Smooth muscle cell (in vitro differentiated cells): ENCODE results near the gene VPS33B. TPM values are rescaled to one million over a fixed set of nuclear protein-coding genes. Genes with fewer than 3 reads are reported as not detected.
"Not testable (repeated sequence)": the region's sequence is repeated elsewhere in the genome, so short reads cannot be mapped to it uniquely, and the experiment has no call there.

ENCODE experiments used
- DNase-seq: peaks from one replicate; lab custom pipeline; 2025; ENCODE audit not compliant: unreplicated experiment; lab: John Stamatoyannopoulos, UW
- H2AFZ ChIP-seq: fragments of 200-600 bp; sonication (generic); 2 replicates; pipeline ENCODE4 v1.6.0; 2016; ENCODE audit warnings: antibody characterized with exemption, low read depth, mild to moderate bottlenecking
- H3F3A ChIP-seq: fragments of 200-600 bp; sonication (generic); 2 replicates; pipeline ENCODE4 v1.6.0; 2017; ENCODE audit warnings: antibody characterized with exemption, low read depth
- H3K27ac ChIP-seq: fragments of 200-600 bp; sonication (generic); 2 replicates; pipeline ENCODE4 v1.5.1; 2016; ENCODE audit warnings: low read depth, mild to moderate bottlenecking
- H3K27me3 ChIP-seq: fragments of 200-600 bp; sonication (generic); 2 replicates; pipeline ENCODE4 v1.6.1; 2016; ENCODE audit warnings: low read depth, mild to moderate bottlenecking
- H3K36me3 ChIP-seq: fragments of 200-600 bp; sonication (generic); 2 replicates; pipeline ENCODE4 v1.5.1; 2016; ENCODE audit warnings: low read depth
- H3K4me1 ChIP-seq: fragments of 200-600 bp; sonication (generic); 2 replicates; pipeline ENCODE4 v1.5.1; 2016; ENCODE audit warnings: low read depth
- H3K4me2 ChIP-seq: fragments of 200-600 bp; sonication (generic); 2 replicates; pipeline ENCODE4 v1.6.0; 2016; ENCODE audit warnings: mild to moderate bottlenecking
- H3K4me3 ChIP-seq: fragments of 200-600 bp; sonication (generic); 2 replicates; pipeline ENCODE4 v1.5.1; 2016; ENCODE audit warnings: mild to moderate bottlenecking
- H3K79me2 ChIP-seq: fragments of 200-600 bp; sonication (generic); 2 replicates; pipeline ENCODE4 v1.6.0; 2016; ENCODE audit warnings: low read depth, mild to moderate bottlenecking
- H3K9ac ChIP-seq: fragments of 200-600 bp; sonication (generic); 2 replicates; pipeline ENCODE4 v1.6.0; 2016; ENCODE audit warnings: low read depth
- H3K9me3 ChIP-seq: fragments of 200-600 bp; sonication (generic); replicated peaks from 2 replicates; pipeline ENCODE4 v1.5.1; 2016; ENCODE audit warnings: low read depth
- H4K20me1 ChIP-seq: fragments of 200-600 bp; sonication (generic); 2 replicates; pipeline ENCODE4 v1.6.0; 2016; ENCODE audit warnings: low read depth
- WGBS: methylation state at CpG from one replicate; pipeline ENCODE4 v1.1.7; 2016; ENCODE audit warnings: low lambda C conversion rate; 5-methylcytosine and 5-hydroxymethylcytosine counted together
- polyA plus RNA-seq: library from polyadenylated mRNA; unstranded; fragments of >200 nt; fragmentation: Nextera tagmentation; extraction: Ambion mirVana; gene quantifications from 2 replicates; pipeline ENCODE4 v1.2.1, GENCODE V29; 2016
- total RNA-seq: library from RNA; depleted of rRNA; stranded (reverse); fragments of >200 nt; gene quantifications from 2 replicates; pipeline ENCODE4 v1.2.3, GENCODE V29; 2014
- TF ChIP-seq, protein P1 (sequence below): fragments of 200-600 bp; sonication (generic); IDR thresholded peaks from 2 replicates; pipeline ENCODE4 v1.5.1; 2017; ENCODE audit warnings: borderline replicate concordance, mild to moderate bottlenecking, antibody characterized with exemption; ENCODE audit not compliant: insufficient read depth, poor library complexity, severe bottlenecking

VPS33B gene
- total and polyA plus RNA-seq, 2 experiments from 2014 or later = 9.4 to 12.4 TPM

- TF ChIP-seq, protein P1, sequence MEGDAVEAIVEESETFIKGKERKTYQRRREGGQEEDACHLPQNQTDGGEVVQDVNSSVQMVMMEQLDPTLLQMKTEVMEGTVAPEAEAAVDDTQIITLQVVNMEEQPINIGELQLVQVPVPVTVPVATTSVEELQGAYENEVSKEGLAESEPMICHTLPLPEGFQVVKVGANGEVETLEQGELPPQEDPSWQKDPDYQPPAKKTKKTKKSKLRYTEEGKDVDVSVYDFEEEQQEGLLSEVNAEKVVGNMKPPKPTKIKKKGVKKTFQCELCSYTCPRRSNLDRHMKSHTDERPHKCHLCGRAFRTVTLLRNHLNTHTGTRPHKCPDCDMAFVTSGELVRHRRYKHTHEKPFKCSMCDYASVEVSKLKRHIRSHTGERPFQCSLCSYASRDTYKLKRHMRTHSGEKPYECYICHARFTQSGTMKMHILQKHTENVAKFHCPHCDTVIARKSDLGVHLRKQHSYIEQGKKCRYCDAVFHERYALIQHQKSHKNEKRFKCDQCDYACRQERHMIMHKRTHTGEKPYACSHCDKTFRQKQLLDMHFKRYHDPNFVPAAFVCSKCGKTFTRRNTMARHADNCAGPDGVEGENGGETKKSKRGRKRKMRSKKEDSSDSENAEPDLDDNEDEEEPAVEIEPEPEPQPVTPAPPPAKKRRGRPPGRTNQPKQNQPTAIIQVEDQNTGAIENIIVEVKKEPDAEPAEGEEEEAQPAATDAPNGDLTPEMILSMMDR = no peak
- Histone ChIP-seq H3K4me3 (no peak overlapping the region), H3K4me1 (no peaks in the 10 kb centered on the region), H3K79me2 (no peaks in the 10 kb centered on the region), H3K36me3 (no peaks in the 10 kb centered on the region), H3K9ac (no peak overlapping the region), H2AFZ (no peak overlapping the region), H3K4me2 (no peak overlapping the region), H4K20me1 (no peaks in the 10 kb centered on the region), H3K27me3 (peaks cover 30% of the 10 kb centered on the region), H3K9me3 (no peaks in the 10 kb centered on the region), H3K27ac (no peak overlapping the region), H3F3A (no peaks in the 10 kb centered on the region)
- DNase-seq = no peak
- WGBS = 81% methylated on average over 4 of the region's 4 CpGs
Observed at GRCh38 chr15:91050128-91050455, 27.7 kb upstream of the VPS33B start.

GRCh38 chr15:91049378-91050127 is 27.2 kb upstream of the VPS33B start:
- DNase-seq = no peak
- Histone ChIP-seq H3K79me2 (no peaks in the 10 kb centered on the region), H3K4me3 (no peak overlapping the region), H3K9me3 (no peaks in the 10 kb centered on the region), H2AFZ (no peak overlapping the region), H3K27me3 (peaks cover 24% of the 10 kb centered on the region), H3K4me2 (no peak overlapping the region), H3K4me1 (no peaks in the 10 kb centered on the region), H3K36me3 (no peaks in the 10 kb centered on the region), H3K9ac (no peak overlapping the region), H3K27ac (no peak overlapping the region), H4K20me1 (no peaks in the 10 kb centered on the region), H3F3A (no peaks in the 10 kb centered on the region)
- TF ChIP-seq, protein P1 = peak; percentile 57
- WGBS = 62% methylated on average over 12 of the region's 12 CpGs

DNA sequence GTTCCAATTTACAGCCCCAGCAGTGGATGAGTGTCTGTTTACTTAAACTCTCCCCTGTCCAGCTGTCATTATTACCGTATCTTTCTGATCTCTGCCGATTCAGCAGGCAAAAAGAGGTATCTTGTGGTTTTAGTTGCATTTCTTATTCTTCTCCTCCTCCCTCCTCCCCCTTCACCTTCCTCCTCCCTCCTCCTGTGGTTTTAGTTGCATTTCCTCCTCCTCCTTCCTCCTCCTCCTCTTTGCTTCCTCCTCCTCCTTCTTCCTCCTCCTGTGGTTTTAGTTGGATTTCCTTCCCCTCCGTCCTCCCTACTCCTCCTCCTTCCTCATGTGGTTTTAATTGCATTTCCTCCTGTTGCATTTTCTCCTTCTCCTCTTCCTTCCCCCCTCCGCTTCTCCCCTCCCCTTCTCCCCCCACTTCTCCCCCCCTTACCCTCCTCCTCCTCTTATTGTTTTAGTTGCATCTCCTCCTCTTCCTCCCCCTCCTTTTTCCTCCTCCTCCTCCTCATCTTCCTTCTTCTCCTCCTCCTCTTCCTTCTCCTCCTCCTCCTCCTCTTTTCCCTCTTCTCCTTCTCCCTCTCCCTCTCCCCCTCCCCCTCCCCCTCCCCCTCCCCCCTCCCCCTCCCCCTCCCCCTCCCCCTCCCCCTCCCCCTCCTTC is 25.3 kb upstream of the VPS33B start:
- DNase-seq = no peak
- Histone ChIP-seq H3K27me3 (peaks cover 8% of the 10 kb centered on the region), H3K36me3 (no peaks in the 10 kb centered on the region), H3F3A (no peaks in the 10 kb centered on the region), H3K4me2 (no peak overlapping the region), H3K4me3 (no peak overlapping the region), H4K20me1 (no peaks in the 10 kb centered on the region), H3K27ac (no peak overlapping the region), H3K79me2 (no peaks in the 10 kb centered on the region), H2AFZ (no peak overlapping the region), H3K4me1 (no peaks in the 10 kb centered on the region), H3K9ac (no peak overlapping the region), H3K9me3 (no peaks in the 10 kb centered on the region)
- TF ChIP-seq, protein P1 = no peak
- WGBS = 65% methylated on average over 2 of the region's 4 CpGs

DNA sequence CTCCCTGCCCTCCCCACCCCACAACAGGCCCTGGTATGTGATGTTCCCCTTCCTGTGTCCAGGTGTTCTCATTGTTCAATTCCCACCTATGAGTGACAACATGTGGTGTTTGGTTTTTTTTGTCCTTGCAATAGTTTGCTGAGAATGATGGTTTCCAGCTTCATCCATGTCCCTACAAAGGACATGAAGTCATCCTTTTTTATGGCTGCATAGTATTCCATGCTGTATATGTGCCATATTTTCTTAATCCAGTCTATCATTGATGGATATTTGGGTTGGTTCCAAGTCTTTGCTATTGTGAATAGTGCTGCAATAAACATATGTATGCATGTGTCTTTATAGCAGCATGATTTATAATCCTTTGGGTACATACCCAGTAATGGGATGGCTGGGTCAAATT is 23.7 kb upstream of the VPS33B start:
- H3F3A ChIP-seq, H3K9ac ChIP-seq, H3K79me2 ChIP-seq, H2AFZ ChIP-seq, H3K9me3 ChIP-seq, H3K4me3 ChIP-seq, H3K4me2 ChIP-seq, H3K27me3 ChIP-seq, H3K27ac ChIP-seq, H4K20me1 ChIP-seq, H3K36me3 ChIP-seq, H3K4me1 ChIP-seq, DNase-seq: not testable (repeated sequence)
